MG63 (cell line): ENCODE data around the gene GSK3A. TPM values are rescaled to one million over a fixed set of nuclear protein-coding genes. Genes with fewer than 3 reads are reported as not detected.

Experiments
- DNase-seq: peaks from one replicate; pipeline ENCODE4 v3.0.0-alpha.2; 2020
- H3K27me3 ChIP-seq: fragments of 250-450 bp; sonication (Bioruptor Pico); 2 replicates; pipeline ENCODE4 v1.5.1; 2020; ENCODE audit warnings: mild to moderate bottlenecking, moderate library complexity
- H3K36me3 ChIP-seq: fragments of 250-450 bp; sonication (Bioruptor Pico); 2 replicates; pipeline ENCODE4 v1.5.1; 2020; ENCODE audit warnings: mild to moderate bottlenecking, moderate library complexity
- H3K4me3 ChIP-seq: fragments of 250-450 bp; sonication (Bioruptor Pico); 2 replicates; pipeline ENCODE4 v1.5.1; 2020; ENCODE audit warnings: mild to moderate bottlenecking, moderate library complexity
- H3K9me3 ChIP-seq: fragments of 250-450 bp; sonication (Bioruptor Pico); 2 replicates; pipeline ENCODE4 v1.5.1; 2020; ENCODE audit warnings: mild to moderate bottlenecking, moderate library complexity
- total RNA-seq: library from RNA; depleted of rRNA; stranded (reverse); fragments of >200 nt; shearing (Covaris generic); gene quantifications from 2 replicates; pipeline ENCODE4 v1.2.3, GENCODE V29; 2014; ENCODE audit warnings: low replicate concordance

Gene GSK3A
- total RNA-seq, 1 experiment from 2014 or later, result 27.3 TPM

- DNase-seq, result no peak
- Histone ChIP-seq H3K27me3 (no peaks in the 10 kb centered on the region), H3K36me3 (peaks cover 46% of the 10 kb centered on the region)
These were observed 4.7 kb upstream of the GSK3A start for GRCh38 chr19:42246922-42247639.

GRCh38 chr19:42246143-42246921, 3.9 kb upstream of the GSK3A start:
- peak; percentile 86 for DNase-seq
- Histone ChIP-seq H3K9me3 (no peaks in the 10 kb centered on the region), H3K4me3 (no peak overlapping the region), H3K36me3 (peaks cover 40% of the 10 kb centered on the region), H3K27me3 (no peaks in the 10 kb centered on the region)

More at GRCh38 chr19:42246922-42247639, 4.7 kb upstream of the GSK3A start:
- H3K9me3 ChIP-seq, result no peaks in the 10 kb centered on the region
- no peak overlapping the region for H3K4me3 ChIP-seq

- DNase-seq, result no peak
- H3K36me3 ChIP-seq, result peaks cover 36% of the 10 kb centered on the region
- H3K27me3 ChIP-seq, result no peaks in the 10 kb centered on the region
- no peaks in the 10 kb centered on the region for H3K9me3 ChIP-seq
- H3K4me3 ChIP-seq, result peak overlapping the region; percentile 81
These were observed 2.8 kb upstream of the GSK3A start for GRCh38 chr19:42245231-42245630.

GRCh38 chr19:42244347-42245220, 2.2 kb upstream of the GSK3A start:
- DNase-seq, result peak; percentile 96
- H3K9me3 ChIP-seq, result no peaks in the 10 kb centered on the region
- peaks cover 36% of the 10 kb centered on the region for H3K36me3 ChIP-seq

GRCh38 chr19:42242069-42242511, 312 bp downstream of the GSK3A start:
- no peaks in the 10 kb centered on the region for H3K27me3 ChIP-seq
- H3K36me3 ChIP-seq, result peaks cover 36% of the 10 kb centered on the region
- DNase-seq, result no peak
- H3K4me3 ChIP-seq, result peak overlapping the region; percentile 90
- H3K9me3 ChIP-seq, result no peaks in the 10 kb centered on the region

More at GRCh38 chr19:42244347-42245220, 2.2 kb upstream of the GSK3A start:
- H3K27me3 ChIP-seq, result no peaks in the 10 kb centered on the region
- peak overlapping the region; percentile 81 for H3K4me3 ChIP-seq

GRCh38 chr19:42241279-42241678, 1.1 kb downstream of the GSK3A start:
- no peaks in the 10 kb centered on the region for H3K9me3 ChIP-seq
- peaks cover 36% of the 10 kb centered on the region for H3K36me3 ChIP-seq
- peak overlapping the region; percentile 90 for H3K4me3 ChIP-seq
- H3K27me3 ChIP-seq, result no peaks in the 10 kb centered on the region
- no peak for DNase-seq

- Histone ChIP-seq H3K4me3 (no peak overlapping the region), H3K27me3 (no peaks in the 10 kb centered on the region), H3K9me3 (no peaks in the 10 kb centered on the region), H3K36me3 (peaks cover 51% of the 10 kb centered on the region)
- DNase-seq, result no peak
These were observed 2.7 kb downstream of the GSK3A start for GRCh38 chr19:42239544-42240220.

GRCh38 chr19:42235181-42235580, 7.2 kb downstream of the GSK3A start:
- Histone ChIP-seq H3K36me3 (peaks cover 86% of the 10 kb centered on the region), H3K9me3 (no peaks in the 10 kb centered on the region), H3K4me3 (no peak overlapping the region), H3K27me3 (no peaks in the 10 kb centered on the region)
- DNase-seq, result no peak

GRCh38 chr19:42234364-42234763, 8.0 kb downstream of the GSK3A start:
- no peaks in the 10 kb centered on the region for H3K27me3 ChIP-seq
- no peak for DNase-seq
- H3K9me3 ChIP-seq, result no peaks in the 10 kb centered on the region
- no peak overlapping the region for H3K4me3 ChIP-seq
- peaks cover 86% of the 10 kb centered on the region for H3K36me3 ChIP-seq

- no peak overlapping the region for H3K4me3 ChIP-seq
- DNase-seq, result no peak
- H3K9me3 ChIP-seq, result no peaks in the 10 kb centered on the region
- peaks cover 87% of the 10 kb centered on the region for H3K36me3 ChIP-seq
- no peaks in the 10 kb centered on the region for H3K27me3 ChIP-seq
These were observed 8.6 kb downstream of the GSK3A start for GRCh38 chr19:42233678-42234292.

GRCh38 chr19:42233106-42233505, 9.3 kb downstream of the GSK3A start:
- H3K27me3 ChIP-seq, result no peaks in the 10 kb centered on the region
- H3K4me3 ChIP-seq, result no peak overlapping the region
- no peak for DNase-seq
- H3K9me3 ChIP-seq, result no peaks in the 10 kb centered on the region
- H3K36me3 ChIP-seq, result peaks cover 94% of the 10 kb centered on the region

- H3K9me3 ChIP-seq, result no peaks in the 10 kb centered on the region
- H3K36me3 ChIP-seq, result peaks cover 96% of the 10 kb centered on the region
- H3K4me3 ChIP-seq, result no peak overlapping the region
- H3K27me3 ChIP-seq, result no peaks in the 10 kb centered on the region
- no peak for DNase-seq
These were observed 10.0 kb downstream of the GSK3A start for GRCh38 chr19:42232435-42232834.

GRCh38 chr19:42230571-42230970, 11.8 kb downstream of the GSK3A start:
- Histone ChIP-seq H3K9me3 (no peaks in the 10 kb centered on the region), H3K36me3 (peaks cover 96% of the 10 kb centered on the region)

GRCh38 chr19:42229855-42230351, 12.5 kb downstream of the GSK3A start:
- no peak overlapping the region for H3K4me3 ChIP-seq
- no peaks in the 10 kb centered on the region for H3K27me3 ChIP-seq
- no peak for DNase-seq
- H3K9me3 ChIP-seq, result no peaks in the 10 kb centered on the region
- H3K36me3 ChIP-seq, result peaks cover 96% of the 10 kb centered on the region

More at GRCh38 chr19:42230571-42230970, 11.8 kb downstream of the GSK3A start:
- no peak for DNase-seq
- Histone ChIP-seq H3K27me3 (no peaks in the 10 kb centered on the region), H3K4me3 (no peak overlapping the region)

- Histone ChIP-seq H3K27me3 (no peaks in the 10 kb centered on the region), H3K36me3 (peaks cover 96% of the 10 kb centered on the region), H3K4me3 (no peak overlapping the region), H3K9me3 (no peaks in the 10 kb centered on the region)
- DNase-seq, result no peak
These were observed 13.0 kb downstream of the GSK3A start for GRCh38 chr19:42229301-42229854.
